Thyroid gland (tissue), 4 donors: Measurements from ENCODE around the gene ADCY1.

Source experiments
- CTCF ChIP-seq, 6 experiments: fragments of 200-600 bp in 3 of 6; fragments of 450-650 bp in 3 of 6; sonication (generic) in 3 of 6; IDR thresholded peaks; one replicate each; pipeline ENCODE4 v1.5.1; 2016 to 2019; ENCODE audit warnings: antibody characterized with exemption in 6 of 6, mild to moderate bottlenecking in 2 of 6, inconsistent platforms in 1 of 6, moderate library complexity in 1 of 6
- POLR2A ChIP-seq, 2 donors: fragments of 450-650 bp; IDR thresholded peaks; one replicate each; pipeline ENCODE4 v1.6.1; 2017; ENCODE audit warnings: antibody characterized with exemption in 2 of 2, mild to moderate bottlenecking in 2 of 2, moderate library complexity in 1 of 2

- TF ChIP-seq CTCF (IDR thresholded peaks at IDR 0.05) (no peak), POLR2A (IDR thresholded peaks at IDR 0.05) (no peak)
These were observed 117.9 kb downstream of the ADCY1 start for GRCh38 chr7:45692031-45692430.
